GM06990 (cell line): ENCODE data around the gene POC1A.

ENCODE experiments used
- DNase-seq: peaks from one replicate; pipeline ENCODE4 v3.0.0-alpha.2; 2011; ENCODE audit not compliant: insufficient read length; ENCODE audit errors: extremely low read depth
- H3K27me3 ChIP-seq: replicated peaks from 2 replicates; pipeline ENCODE4 v1.6.0; 2011; ENCODE audit warnings: low read length; ENCODE audit not compliant: control insufficient read depth, insufficient read depth
- H3K36me3 ChIP-seq: 2 replicates; pipeline ENCODE4 v1.5.1; 2011; ENCODE audit warnings: low read length; ENCODE audit not compliant: control insufficient read depth, insufficient read depth
- H3K4me3 ChIP-seq: replicated peaks from 2 replicates; pipeline ENCODE4 v1.5.1; 2011; ENCODE audit warnings: low read depth, mild to moderate bottlenecking, control low read depth, low read length
- CTCF ChIP-seq: IDR thresholded peaks from 2 replicates; pipeline ENCODE4 v1.5.1; 2011; ENCODE audit warnings: low read length, control low read depth, mild to moderate bottlenecking, inconsistent platforms; ENCODE audit not compliant: insufficient read depth, poor library complexity, severe bottlenecking

POC1A gene

GRCh38 chr3:52090933-52091468, 63.2 kb downstream of the POC1A start:
- no peak for DNase-seq
- Histone ChIP-seq H3K4me3 (no peak overlapping the region), H3K36me3 (peaks cover 2% of the 10 kb centered on the region), H3K27me3 (no peaks in the 10 kb centered on the region)
- TF ChIP-seq CTCF = no peak

DNA sequence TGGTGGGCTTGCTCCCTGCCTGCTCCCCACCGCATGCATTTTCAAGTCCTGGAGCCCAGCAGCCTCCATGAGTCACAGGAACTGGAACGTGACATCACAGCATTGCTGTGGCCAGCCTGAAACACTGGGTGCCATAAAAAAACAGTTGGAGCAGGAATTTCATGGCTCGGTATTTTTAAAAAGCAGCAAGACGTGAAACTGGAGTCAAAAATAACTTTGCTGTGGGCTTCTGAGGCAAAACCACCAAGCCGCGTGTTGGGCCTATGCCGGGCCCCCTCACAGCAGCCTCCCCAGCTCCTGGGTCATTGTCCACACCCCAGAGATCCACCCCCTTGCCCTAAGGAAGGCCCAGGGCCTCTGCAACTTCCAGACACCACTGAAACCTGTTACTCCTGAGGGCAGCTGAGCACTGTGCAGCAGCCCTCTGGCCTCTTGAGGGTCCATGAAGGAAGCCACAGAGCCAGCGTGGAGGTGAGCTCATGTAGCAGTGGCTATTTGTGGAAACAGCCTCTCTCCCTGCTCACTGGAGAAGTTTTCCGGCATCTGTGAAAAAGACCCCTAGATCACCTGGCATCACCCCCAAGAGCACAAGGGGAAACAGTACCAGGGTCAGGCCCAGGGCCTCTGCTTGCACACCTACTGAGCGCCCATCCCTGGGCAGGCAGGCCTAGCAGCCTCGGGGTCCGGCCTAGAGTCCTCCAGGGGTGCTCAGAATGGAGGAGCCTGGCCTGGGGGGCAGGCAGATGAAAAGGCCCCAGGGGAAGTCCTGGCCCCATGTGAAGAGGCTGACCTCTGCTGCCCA, 63.9 kb downstream of the POC1A start:
- peaks cover 2% of the 10 kb centered on the region for H3K36me3 ChIP-seq
- no peak for TF ChIP-seq CTCF
- no peak for DNase-seq
- H3K4me3 ChIP-seq = no peak overlapping the region
- no peaks in the 10 kb centered on the region for H3K27me3 ChIP-seq

GRCh38 chr3:52089691-52090090, 64.5 kb downstream of the POC1A start:
- no peak for DNase-seq
- no peak for TF ChIP-seq CTCF

DNA sequence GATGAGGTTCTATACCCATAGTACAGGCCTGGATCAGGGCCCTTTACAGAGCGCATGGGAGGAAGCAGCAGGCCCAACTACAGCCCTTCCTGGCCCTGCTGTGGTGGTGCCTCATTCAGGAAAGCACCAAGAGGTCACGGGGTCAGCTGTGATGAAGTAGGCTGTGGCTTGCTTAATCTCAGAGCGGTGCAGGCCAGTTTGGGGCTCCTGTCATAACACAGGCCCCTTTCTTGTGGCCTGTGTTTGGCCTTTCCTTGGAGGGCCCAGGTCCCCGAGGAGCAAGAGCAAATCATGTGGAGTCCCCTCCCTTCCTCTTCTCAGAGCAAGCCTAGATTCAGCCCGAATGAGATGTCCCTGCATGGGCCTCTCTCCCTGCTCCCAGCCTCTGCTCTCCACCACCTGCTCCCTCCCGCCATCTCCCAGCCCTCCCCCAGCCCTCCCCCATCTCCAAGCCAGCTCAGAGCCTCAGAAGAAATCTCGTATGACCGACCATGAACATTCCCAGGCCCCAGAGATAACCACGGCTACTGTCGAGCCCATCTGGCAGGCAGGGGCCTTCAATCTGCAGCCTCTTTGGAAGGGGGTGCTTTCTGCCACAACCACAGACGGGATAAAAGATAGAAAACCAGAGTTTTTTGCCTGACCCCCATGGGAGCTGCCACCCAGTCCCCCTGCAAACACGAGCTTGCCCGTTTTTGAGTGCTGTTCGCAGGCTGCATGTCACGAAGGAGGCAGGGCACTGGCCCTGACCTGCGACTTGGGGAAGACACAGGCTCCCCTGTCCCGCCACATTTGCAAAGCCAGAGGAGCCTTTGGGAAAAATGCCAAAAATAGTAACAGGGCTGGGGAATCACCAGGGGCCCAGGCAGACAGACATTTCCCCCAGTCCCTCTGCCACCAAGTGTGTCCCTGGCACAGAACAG, 65.5 kb downstream of the POC1A start:
- Histone ChIP-seq H3K36me3 (peaks cover 2% of the 10 kb centered on the region), H3K27me3 (no peaks in the 10 kb centered on the region), H3K4me3 (no peak overlapping the region)
- DNase-seq = no peak
- no peak for TF ChIP-seq CTCF

More at GRCh38 chr3:52089691-52090090, 64.5 kb downstream of the POC1A start:
- Histone ChIP-seq H3K27me3 (no peaks in the 10 kb centered on the region), H3K36me3 (peaks cover 2% of the 10 kb centered on the region), H3K4me3 (no peak overlapping the region)

- DNase-seq = no peak
Observed at GRCh38 chr3:52087731-52088130, 66.5 kb downstream of the POC1A start.

More at GRCh38 chr3:52087731-52088130, 66.5 kb downstream of the POC1A start:
- no peak overlapping the region for H3K4me3 ChIP-seq
- H3K36me3 ChIP-seq = no peaks in the 10 kb centered on the region; the same call in 1 of the 2 replicates
- no peaks in the 10 kb centered on the region for H3K27me3 ChIP-seq
- TF ChIP-seq CTCF = no peak
